Left cardiac atrium (tissue), 4 donors: ENCODE results near the gene PRICKLE2. TPM values are rescaled to one million over a fixed set of nuclear protein-coding genes. Genes with fewer than 3 reads are reported as not detected.

ENCODE experiments used
- ATAC-seq, 2 donors: fragments of 200-7000 bp; cut with Tn5 transposase; one replicate each; pipeline ENCODE4 v1.9.1; 2020; ENCODE audit warnings: mild to moderate bottlenecking in 2 of 2, moderate library complexity in 2 of 2
- DNase-seq: peaks from one replicate; pipeline ENCODE4 v3.0.0-alpha.2; 2020
- intact Hi-C, 2 donors: fragments of 100-400 bp; cut with DNase I; formaldehyde crosslinking; loops; one replicate each; pipeline versions ENCODE4 v1.14.1 to v1.15.1; 2022 to 2023
- total RNA-seq, 2 donors: library from RNA; stranded (reverse); fragmentation: NEBNext Ultra II Directional; extraction: Animal tissue kit (Norgen Biotek cat#: 25700); gene quantifications; one replicate each; pipeline ENCODE4 v1.2.1, GENCODE V29; 2021
- donor health status: DM: no; HTN: yes; CAD: no.
- donor health status: DM: no; HTN: yes; CAD: no; lungs with severe emphysema.
- donor health status: DM: yes; HTN: yes; CAD: no.
- donor health status: Dilated cardiomyopathy.

Gene PRICKLE2
- total RNA-seq, 2 donors from 2014 or later, result 21.0 to 21.9 TPM

- no peak for ATAC-seq
- no peak for DNase-seq
- intact Hi-C loops, result no loop called here
These were observed 96.2 kb downstream of the PRICKLE2 start for GRCh38 chr3:64129106-64129505.

- intact Hi-C loops, result no loop called here
- ATAC-seq (no peak), DNase-seq (no peak)
These were observed 99.7 kb downstream of the PRICKLE2 start for GRCh38 chr3:64125561-64125960.

- intact Hi-C loops, result no loop called here
- no peak for DNase-seq
- no peak for ATAC-seq
These were observed 101.3 kb downstream of the PRICKLE2 start for GRCh38 chr3:64123931-64124330.

- peak; percentile 63 for DNase-seq
- ATAC-seq, result peak; percentile 89 to 97
- intact Hi-C loops, result no loop called here
These were observed 102.8 kb downstream of the PRICKLE2 start for GRCh38 chr3:64122476-64122875.

GRCh38 chr3:64121750-64122311 is 103.4 kb downstream of the PRICKLE2 start:
- ATAC-seq, result peak in 1 of 2 donors; percentile 62
- intact Hi-C loops, result no loop called here
- DNase-seq, result no peak

- DNase-seq, result no peak
- intact Hi-C loops, result no loop called here
- no peak for ATAC-seq
These were observed 104.4 kb downstream of the PRICKLE2 start for GRCh38 chr3:64120876-64121275.

GRCh38 chr3:64117483-64117882 is 107.8 kb downstream of the PRICKLE2 start:
- ATAC-seq, result no peak
- intact Hi-C loops, result no loop called here
- no peak for DNase-seq

GRCh38 chr3:64114651-64115050 is 110.6 kb downstream of the PRICKLE2 start:
- intact Hi-C loops, result no loop called here

GRCh38 chr3:64111872-64112271 is 113.4 kb downstream of the PRICKLE2 start:
- DNase-seq (no peak), ATAC-seq (no peak)
- intact Hi-C loops, result no loop called here

More at GRCh38 chr3:64114651-64115050, 110.6 kb downstream of the PRICKLE2 start:
- ATAC-seq, result no peak
- no peak for DNase-seq

- intact Hi-C loops, result no loop called here
These were observed 114.2 kb downstream of the PRICKLE2 start for GRCh38 chr3:64111083-64111482.

GRCh38 chr3:64110071-64110470 is 115.2 kb downstream of the PRICKLE2 start:
- DNase-seq (no peak), ATAC-seq (no peak)
- intact Hi-C loops, result no loop called here

More at GRCh38 chr3:64111083-64111482, 114.2 kb downstream of the PRICKLE2 start:
- DNase-seq (no peak), ATAC-seq (no peak)

GRCh38 chr3:64109438-64109837 is 115.8 kb downstream of the PRICKLE2 start:
- DNase-seq, result peak; percentile 30
- intact Hi-C loops, result loop anchor here in 1 of 2 donors (10.0 kb wide), 1 partner anchor 65 kb away; no protein-coding TSS in a partner anchor
- peak in 1 of 2 donors; percentile 69 for ATAC-seq

- no peak for ATAC-seq
- intact Hi-C loops, result loop anchor here in 1 of 2 donors (10.0 kb wide), 1 partner anchor 64 kb away; no protein-coding TSS in a partner anchor
These were observed 116.4 kb downstream of the PRICKLE2 start for GRCh38 chr3:64108784-64109317.

GRCh38 chr3:64108231-64108630 is 117.0 kb downstream of the PRICKLE2 start:
- ATAC-seq, result no peak
- intact Hi-C loops, result loop anchor here in 1 of 2 donors (10.0 kb wide), 1 partner anchor 63 kb away; no protein-coding TSS in a partner anchor
- DNase-seq, result no peak

More at GRCh38 chr3:64108784-64109317, 116.4 kb downstream of the PRICKLE2 start:
- no peak for DNase-seq

- DNase-seq (no peak), ATAC-seq (no peak)
- intact Hi-C loops, result loop anchor here in 1 of 2 donors (10.0 kb wide), 1 partner anchor 62 kb away; no protein-coding TSS in a partner anchor
These were observed 118.1 kb downstream of the PRICKLE2 start for GRCh38 chr3:64107190-64107589.

GRCh38 chr3:64105816-64106215 is 119.5 kb downstream of the PRICKLE2 start:
- no peak for ATAC-seq
- intact Hi-C loops, result loop anchor here in 1 of 2 donors (10.0 kb wide), 1 partner anchor 61 kb away; no protein-coding TSS in a partner anchor

GRCh38 chr3:64104691-64105111 is 120.6 kb downstream of the PRICKLE2 start:
- DNase-seq (no peak), ATAC-seq (peak in 1 of 2 donors; percentile 47)
- intact Hi-C loops, result loop anchor here in 1 of 2 donors (10.0 kb wide), 1 partner anchor 60 kb away; no protein-coding TSS in a partner anchor

More at GRCh38 chr3:64105816-64106215, 119.5 kb downstream of the PRICKLE2 start:
- DNase-seq, result no peak

- intact Hi-C loops, result loop anchor here in 1 of 2 donors (10.0 kb wide), 1 partner anchor 59 kb away; no protein-coding TSS in a partner anchor
These were observed 121.3 kb downstream of the PRICKLE2 start for GRCh38 chr3:64104006-64104405.

GRCh38 chr3:64103131-64103530 is 122.1 kb downstream of the PRICKLE2 start:
- intact Hi-C loops, result loop anchor here in 1 of 2 donors (10.0 kb wide), 1 partner anchor 58 kb away; no protein-coding TSS in a partner anchor
- DNase-seq, result no peak
- ATAC-seq, result no peak

More at GRCh38 chr3:64104006-64104405, 121.3 kb downstream of the PRICKLE2 start:
- ATAC-seq (no peak), DNase-seq (no peak)

- DNase-seq, result no peak
- intact Hi-C loops, result loop anchor here in 1 of 2 donors (10.0 kb wide), 1 partner anchor 57 kb away; no protein-coding TSS in a partner anchor
- no peak for ATAC-seq
These were observed 123.1 kb downstream of the PRICKLE2 start for GRCh38 chr3:64102147-64102546.
